HCT116 (cell line): ENCODE measurements around the gene SOX1.

Experiments
- RAD21 ChIP-seq: IDR thresholded peaks from 2 replicates; pipeline ENCODE4 v1.6.1; 2012; ENCODE audit warnings: low read depth, mild to moderate bottlenecking
- TF ChIP-seq, protein P1 (sequence below), 3 experiments: fragments of 200-600 bp in 1 of 3; sonication (generic) in 1 of 3; IDR thresholded peaks in 2 of 3; conservative IDR thresholded peaks in 1 of 3; 2 replicates each; pipeline ENCODE4 v1.5.1; 2012 to 2017; ENCODE audit warnings: low read depth in 2 of 3, low read length in 2 of 3, antibody characterized with exemption in 1 of 3, borderline replicate concordance in 1 of 3, control low read depth in 1 of 3, mild to moderate bottlenecking in 1 of 3, mixed read lengths in 1 of 3, mixed run types in 1 of 3, moderate library complexity in 1 of 3; ENCODE audit not compliant: insufficient read depth in 1 of 3

DNA sequence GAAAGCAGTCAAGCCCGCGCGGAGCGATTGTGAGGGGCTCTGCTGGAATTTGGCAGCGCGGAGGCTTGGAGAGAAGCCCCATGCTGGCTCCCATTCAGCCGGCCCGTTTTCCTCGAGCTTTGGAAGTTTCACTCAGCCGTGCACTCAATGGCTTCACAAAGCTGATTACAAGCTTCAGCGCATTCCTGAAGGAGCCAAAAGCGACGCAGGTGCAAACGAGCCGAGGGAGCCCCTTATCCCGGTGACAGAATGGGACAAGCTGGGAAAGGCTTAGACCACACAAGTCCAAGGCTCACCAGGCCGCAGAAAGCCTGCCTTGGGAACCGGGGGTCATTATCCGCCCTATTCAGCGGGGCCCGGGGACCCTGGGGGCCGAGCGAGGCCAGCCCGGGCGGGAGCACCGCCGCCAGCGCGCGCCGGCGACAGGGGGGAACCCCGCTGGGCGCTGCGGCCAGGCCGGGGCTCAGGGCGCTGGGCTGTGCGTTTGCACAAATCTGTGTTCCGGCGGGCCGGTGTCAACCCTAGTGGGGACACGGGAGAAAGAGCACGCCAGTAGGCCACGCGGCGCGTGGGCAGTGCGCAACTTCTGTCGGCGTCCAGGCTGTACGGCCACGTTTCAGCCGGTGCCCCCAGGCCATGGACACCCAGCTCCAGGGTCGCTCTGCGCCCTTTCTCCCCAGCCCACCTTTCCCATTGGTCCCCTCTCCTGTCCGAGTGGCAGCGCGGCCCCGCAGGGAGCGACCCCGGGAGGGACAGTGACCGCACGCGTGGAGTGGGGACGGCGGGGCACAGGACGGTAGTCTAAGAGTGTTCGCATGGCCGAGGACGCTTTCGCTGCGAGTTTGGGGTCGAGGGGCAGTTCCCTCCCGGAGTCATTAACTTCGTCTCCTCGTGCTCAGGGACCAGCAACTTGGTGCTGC lies 37.3 kb downstream of the SOX1 start:
- TF ChIP-seq, protein P1, sequence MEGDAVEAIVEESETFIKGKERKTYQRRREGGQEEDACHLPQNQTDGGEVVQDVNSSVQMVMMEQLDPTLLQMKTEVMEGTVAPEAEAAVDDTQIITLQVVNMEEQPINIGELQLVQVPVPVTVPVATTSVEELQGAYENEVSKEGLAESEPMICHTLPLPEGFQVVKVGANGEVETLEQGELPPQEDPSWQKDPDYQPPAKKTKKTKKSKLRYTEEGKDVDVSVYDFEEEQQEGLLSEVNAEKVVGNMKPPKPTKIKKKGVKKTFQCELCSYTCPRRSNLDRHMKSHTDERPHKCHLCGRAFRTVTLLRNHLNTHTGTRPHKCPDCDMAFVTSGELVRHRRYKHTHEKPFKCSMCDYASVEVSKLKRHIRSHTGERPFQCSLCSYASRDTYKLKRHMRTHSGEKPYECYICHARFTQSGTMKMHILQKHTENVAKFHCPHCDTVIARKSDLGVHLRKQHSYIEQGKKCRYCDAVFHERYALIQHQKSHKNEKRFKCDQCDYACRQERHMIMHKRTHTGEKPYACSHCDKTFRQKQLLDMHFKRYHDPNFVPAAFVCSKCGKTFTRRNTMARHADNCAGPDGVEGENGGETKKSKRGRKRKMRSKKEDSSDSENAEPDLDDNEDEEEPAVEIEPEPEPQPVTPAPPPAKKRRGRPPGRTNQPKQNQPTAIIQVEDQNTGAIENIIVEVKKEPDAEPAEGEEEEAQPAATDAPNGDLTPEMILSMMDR (IDR thresholded peaks at IDR 0.05 in 2 of 3, conservative IDR thresholded peaks at IDR 0.05 in 1 of 3; ENCODE audit: borderline replicate concordance in 1 of 3, insufficient read depth in 1 of 3, low read depth in 2 of 3, low read length in 2 of 3), result no peak
- TF ChIP-seq RAD21, result no peak
